ENCODE measurements around the gene PDZD7. TPM values are rescaled to one million over a fixed set of nuclear protein-coding genes. Genes with fewer than 3 reads are reported as not detected.
A peak's percentile ranks its signal among the peaks of the same experiment; 100 is the strongest.

The PDZD7 gene
- total and polyA plus RNA-seq, 4 donors = 0.09 to 1.3 (median 0.55) TPM

- H3K27me3 ChIP-seq (ENCODE audit: control insufficient read depth in 3 of 3, insufficient read depth in 3 of 3, low read length in 2 of 3) = no peaks in the 10 kb centered on the region
- no peaks in the 10 kb centered on the region for H3K9me3 ChIP-seq (ENCODE audit: control insufficient read depth in 4 of 4, insufficient read depth in 3 of 4, low read length in 3 of 4)
- DNase-seq = peak in 2 of 3 donors; percentile 15 to 60
- TF ChIP-seq, protein P1, sequence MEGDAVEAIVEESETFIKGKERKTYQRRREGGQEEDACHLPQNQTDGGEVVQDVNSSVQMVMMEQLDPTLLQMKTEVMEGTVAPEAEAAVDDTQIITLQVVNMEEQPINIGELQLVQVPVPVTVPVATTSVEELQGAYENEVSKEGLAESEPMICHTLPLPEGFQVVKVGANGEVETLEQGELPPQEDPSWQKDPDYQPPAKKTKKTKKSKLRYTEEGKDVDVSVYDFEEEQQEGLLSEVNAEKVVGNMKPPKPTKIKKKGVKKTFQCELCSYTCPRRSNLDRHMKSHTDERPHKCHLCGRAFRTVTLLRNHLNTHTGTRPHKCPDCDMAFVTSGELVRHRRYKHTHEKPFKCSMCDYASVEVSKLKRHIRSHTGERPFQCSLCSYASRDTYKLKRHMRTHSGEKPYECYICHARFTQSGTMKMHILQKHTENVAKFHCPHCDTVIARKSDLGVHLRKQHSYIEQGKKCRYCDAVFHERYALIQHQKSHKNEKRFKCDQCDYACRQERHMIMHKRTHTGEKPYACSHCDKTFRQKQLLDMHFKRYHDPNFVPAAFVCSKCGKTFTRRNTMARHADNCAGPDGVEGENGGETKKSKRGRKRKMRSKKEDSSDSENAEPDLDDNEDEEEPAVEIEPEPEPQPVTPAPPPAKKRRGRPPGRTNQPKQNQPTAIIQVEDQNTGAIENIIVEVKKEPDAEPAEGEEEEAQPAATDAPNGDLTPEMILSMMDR (IDR thresholded peaks at IDR 0.05; ENCODE audit: control extremely low read depth, extremely low read depth) = no peak
- no peak for ATAC-seq (ENCODE audit: insufficient read depth, low FRiP score)
- 67 to 87% methylated on average over 4 of the region's 4 CpGs for WGBS, 2 donors
- no peak overlapping the region for H3K27ac ChIP-seq (ENCODE audit: low read depth in 1 of 2, low read length in 1 of 2)
- peaks cover 0 to 5% (median 0%) of the 10 kb centered on the region in 5 donors for H3K4me1 ChIP-seq (ENCODE audit: control insufficient read depth in 5 of 5, insufficient read depth in 5 of 5, low read length in 5 of 5)
- no peak overlapping the region for H3K4me3 ChIP-seq
- H3K9ac ChIP-seq (ENCODE audit: insufficient read depth in 1 of 2, low read length in 2 of 2) = no peak overlapping the region
- peaks cover 10 to 67% (median 31%) of the 10 kb centered on the region in 4 donors for H3K36me3 ChIP-seq (ENCODE audit: control insufficient read depth in 4 of 4, insufficient read depth in 4 of 4, low read length in 4 of 4)
These were observed 68.4 kb downstream of the PDZD7 start for GRCh38 chr10:100962351-100963080.

- Histone ChIP-seq H3K9ac (ENCODE audit: insufficient read depth in 1 of 2, low read length in 2 of 2) (no peak overlapping the region), H3K4me3 (no peak overlapping the region), H3K9me3 (ENCODE audit: control insufficient read depth in 4 of 4, insufficient read depth in 3 of 4, low read length in 3 of 4) (no peaks in the 10 kb centered on the region), H3K4me1 (ENCODE audit: control insufficient read depth in 5 of 5, insufficient read depth in 5 of 5, low read length in 5 of 5) (peaks cover 0 to 5% (median 0%) of the 10 kb centered on the region in 5 donors), H3K27ac (ENCODE audit: low read depth in 1 of 2, low read length in 1 of 2) (no peak overlapping the region), H3K27me3 (ENCODE audit: control insufficient read depth in 3 of 3, insufficient read depth in 3 of 3, low read length in 2 of 3) (no peaks in the 10 kb centered on the region), H3K36me3 (ENCODE audit: control insufficient read depth in 4 of 4, insufficient read depth in 4 of 4, low read length in 4 of 4) (peaks cover 9 to 66% (median 37%) of the 10 kb centered on the region in 4 donors)
- TF ChIP-seq, protein P1 (IDR thresholded peaks at IDR 0.05; ENCODE audit: control extremely low read depth, extremely low read depth) = no peak
- ATAC-seq (ENCODE audit: insufficient read depth, low FRiP score) (no peak), DNase-seq (no peak)
These were observed 70.7 kb downstream of the PDZD7 start for GRCh38 chr10:100960251-100960650.

Small RNAs within 50 kb of the gene (small RNA-seq; reads per million reads assigned to genes)
- not detected for gene MIR608 (ENCODE audit: low replicate concordance)

Other genes with a start within 250 kb of the PDZD7 start
- gene SLF2, start 118.2 kb downstream of the PDZD7 start, total RNA-seq = 10 to 100 TPM; 30.1 to 60.0 TPM
- gene SLF2, start 118.2 kb downstream of the PDZD7 start, polyA plus RNA-seq = 10 to 100 TPM in 1 of 2 donors, 1 to 10 TPM in 1; 7.1 to 13.5 TPM
- gene SEMA4G, start 61.6 kb downstream of the PDZD7 start, total RNA-seq = 1 to 10 TPM; 3.0 to 7.4 TPM
- gene SEMA4G, start 61.6 kb downstream of the PDZD7 start, polyA plus RNA-seq = 1 to 10 TPM; 1.2 to 2.5 TPM
- 10 to 100 TPM; 43.6 to 74.4 TPM for gene MRPL43, start 43.6 kb downstream of the PDZD7 start, total RNA-seq
- 100 to 1,000 TPM in 1 of 2 donors, 10 to 100 TPM in 1; 94.6 to 105 TPM for gene MRPL43, start 43.6 kb downstream of the PDZD7 start, polyA plus RNA-seq
- gene TWNK, start 43.6 kb downstream of the PDZD7 start, total RNA-seq = 1 to 10 TPM; 3.9 to 6.8 TPM
- gene TWNK, start 43.6 kb downstream of the PDZD7 start, polyA plus RNA-seq = 1 to 10 TPM; 4.4 to 8.3 TPM
- 10 to 100 TPM; 53.2 to 58.0 TPM for gene LZTS2, start 31.3 kb downstream of the PDZD7 start, total RNA-seq
- gene LZTS2, start 31.3 kb downstream of the PDZD7 start, polyA plus RNA-seq = 10 to 100 TPM; 44.5 to 76.8 TPM
- 10 to 100 TPM; 39.0 to 95.8 TPM for gene SFXN3, start 105 bp upstream of the PDZD7 start, total RNA-seq
- 10 to 100 TPM; 36.4 to 40.2 TPM for gene SFXN3, start 105 bp upstream of the PDZD7 start, polyA plus RNA-seq
- gene KAZALD1, start 30.9 kb upstream of the PDZD7 start, total RNA-seq = 10 to 100 TPM in 1 of 2 donors, 1 to 10 TPM in 1; 8.2 to 12.1 TPM
- gene KAZALD1, start 30.9 kb upstream of the PDZD7 start, polyA plus RNA-seq = 1 to 10 TPM; 4.1 to 6.5 TPM
- not detected for gene TLX1, start 100.2 kb upstream of the PDZD7 start, total RNA-seq
- gene TLX1, start 100.2 kb upstream of the PDZD7 start, polyA plus RNA-seq = not detected
- gene LBX1, start 198.3 kb upstream of the PDZD7 start, total RNA-seq = under 1 TPM in 1 of 2 donors, not detected in 1; 0.09 TPM
- under 1 TPM; 0.02 to 0.04 TPM for gene LBX1, start 198.3 kb upstream of the PDZD7 start, polyA plus RNA-seq

Data from lung (tissue), 13 donors.